Measurements from ENCODE around the gene CEP57L1. TPM values are rescaled to one million over a fixed set of nuclear protein-coding genes. Genes with fewer than 3 reads are reported as not detected.

The CEP57L1 gene
- polyA plus RNA-seq, 5 donors, result 17.7 to 45.3 (median 35.7) TPM

Other genes starting within 250 kb of the CEP57L1 start
- gene ARMC2, start 247.1 kb upstream of the CEP57L1 start, polyA plus RNA-seq (ENCODE audit: insufficient read depth in 1 of 5, insufficient read length in 5 of 5, low replicate concordance in 1 of 5), result 10 to 100 TPM; 17.6 to 30.0 (median 28.4) TPM
- 10 to 100 TPM; 51.7 to 86.7 (median 79.9) TPM for gene SESN1, start 661 bp upstream of the CEP57L1 start, polyA plus RNA-seq (ENCODE audit: insufficient read depth in 1 of 5, insufficient read length in 5 of 5, low replicate concordance in 1 of 5)